GM21447 (cell line): ENCODE results near the gene YOD1.

Source experiments
- ATAC-seq: cut with Tn5 transposase; IDR thresholded peaks from one replicate; pipeline ENCODE4 v1.9.1; 2021; ENCODE audit not compliant: unreplicated experiment

Gene YOD1

DNA sequence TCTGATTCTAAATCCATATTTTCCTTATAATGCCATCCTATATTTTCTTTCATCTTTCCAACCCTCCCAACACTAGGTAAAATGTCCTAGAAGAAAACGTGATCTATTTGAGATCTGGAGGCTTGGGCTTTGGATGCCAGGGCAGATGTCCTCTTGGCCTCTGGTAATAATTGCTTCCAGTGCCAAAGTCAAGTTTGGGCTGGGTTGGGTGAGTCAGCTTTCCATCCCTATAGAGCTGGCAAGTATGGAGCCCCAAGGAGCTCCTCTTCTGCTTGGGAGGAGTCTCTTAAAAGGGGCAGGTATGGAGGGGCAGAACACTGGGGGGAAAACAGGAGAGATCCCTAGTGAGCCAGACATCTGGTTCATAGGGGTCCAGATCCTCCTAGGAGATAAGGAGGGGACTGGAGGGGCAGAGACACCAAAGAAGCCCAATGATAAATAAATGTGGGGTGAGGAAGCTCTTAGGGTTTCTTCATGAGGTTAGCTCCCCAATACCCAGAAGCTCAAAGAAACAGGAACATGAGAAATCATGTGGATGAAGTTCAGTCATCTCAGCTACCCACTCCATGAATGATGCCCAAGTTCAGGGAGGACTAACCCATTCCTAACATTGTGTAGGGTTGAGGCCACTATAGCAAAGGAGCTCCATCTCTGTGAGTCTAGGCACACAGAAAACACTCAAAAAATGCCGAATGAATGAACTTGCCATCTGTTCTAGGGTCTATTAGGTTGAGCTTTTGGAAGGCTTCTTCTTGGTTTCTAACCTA is 21.9 kb downstream of the YOD1 start:
- ATAC-seq = no peak

DNA sequence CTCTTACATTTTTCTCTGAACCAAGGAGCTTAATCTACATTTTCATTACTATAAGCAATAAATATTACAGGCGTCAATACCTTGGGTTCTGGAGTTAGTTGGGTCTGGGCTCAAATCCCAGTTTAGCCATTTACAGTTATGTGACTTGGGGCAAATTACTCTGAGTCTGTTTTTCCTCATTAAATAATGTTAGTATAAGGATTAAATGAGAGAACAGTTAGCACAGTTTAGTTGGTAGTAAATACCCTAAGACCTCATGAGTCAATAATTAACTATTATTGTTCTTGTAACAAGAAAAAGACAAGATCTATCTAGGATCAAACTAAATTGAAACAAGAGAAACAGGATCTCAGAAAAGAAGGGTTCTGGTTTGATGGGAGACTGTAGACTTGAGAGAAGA is 23.1 kb downstream of the YOD1 start:
- ATAC-seq = no peak

DNA sequence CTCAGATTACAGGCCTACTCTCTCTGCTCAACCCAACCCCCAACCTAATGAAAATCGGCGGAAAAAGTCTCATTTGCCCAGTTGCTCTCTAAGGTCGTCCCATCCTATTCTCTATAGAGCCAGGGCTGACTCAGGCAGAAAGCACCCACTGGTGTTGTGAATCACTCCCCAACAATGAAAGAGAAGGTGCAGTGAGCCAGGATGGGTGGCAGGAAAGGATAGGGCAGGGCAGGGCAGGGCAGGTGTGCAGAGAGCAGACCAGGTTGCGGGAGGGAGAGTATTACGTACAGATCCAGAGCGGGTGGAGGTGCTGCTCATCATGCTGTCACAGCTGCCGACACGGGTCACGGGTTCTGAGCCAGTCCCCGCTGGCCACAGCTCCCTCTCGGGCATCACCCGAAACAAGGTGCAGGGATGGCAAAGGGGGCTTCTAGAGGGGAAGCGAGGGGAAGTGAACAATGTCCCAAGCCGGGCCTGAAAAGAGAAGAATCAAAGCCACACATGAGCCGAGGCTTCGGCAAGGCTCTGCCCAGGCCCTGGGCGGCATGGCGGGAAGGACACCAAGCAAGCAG is 23.7 kb downstream of the YOD1 start:
- no peak for ATAC-seq

DNA sequence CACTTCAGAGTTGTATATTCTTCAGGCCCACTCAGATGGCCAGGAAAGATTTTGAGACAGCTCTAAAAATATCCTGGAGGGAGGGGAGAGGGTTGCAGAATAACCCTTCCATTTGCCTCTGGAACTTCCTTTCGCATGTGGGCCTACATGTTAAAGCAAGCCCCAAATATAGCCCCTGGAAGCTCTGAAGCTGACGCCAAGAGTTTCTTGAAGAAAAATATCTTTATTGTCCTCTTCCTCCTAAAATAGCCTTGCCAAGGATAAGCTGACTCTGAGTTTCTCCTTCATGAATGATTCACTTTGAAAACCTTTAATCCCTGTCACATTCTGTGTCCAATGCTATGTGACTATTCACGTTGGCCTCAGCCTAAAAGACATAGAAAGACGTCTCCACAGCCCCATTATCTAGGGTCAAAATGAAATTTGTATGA is 24.9 kb downstream of the YOD1 start:
- ATAC-seq = no peak

DNA sequence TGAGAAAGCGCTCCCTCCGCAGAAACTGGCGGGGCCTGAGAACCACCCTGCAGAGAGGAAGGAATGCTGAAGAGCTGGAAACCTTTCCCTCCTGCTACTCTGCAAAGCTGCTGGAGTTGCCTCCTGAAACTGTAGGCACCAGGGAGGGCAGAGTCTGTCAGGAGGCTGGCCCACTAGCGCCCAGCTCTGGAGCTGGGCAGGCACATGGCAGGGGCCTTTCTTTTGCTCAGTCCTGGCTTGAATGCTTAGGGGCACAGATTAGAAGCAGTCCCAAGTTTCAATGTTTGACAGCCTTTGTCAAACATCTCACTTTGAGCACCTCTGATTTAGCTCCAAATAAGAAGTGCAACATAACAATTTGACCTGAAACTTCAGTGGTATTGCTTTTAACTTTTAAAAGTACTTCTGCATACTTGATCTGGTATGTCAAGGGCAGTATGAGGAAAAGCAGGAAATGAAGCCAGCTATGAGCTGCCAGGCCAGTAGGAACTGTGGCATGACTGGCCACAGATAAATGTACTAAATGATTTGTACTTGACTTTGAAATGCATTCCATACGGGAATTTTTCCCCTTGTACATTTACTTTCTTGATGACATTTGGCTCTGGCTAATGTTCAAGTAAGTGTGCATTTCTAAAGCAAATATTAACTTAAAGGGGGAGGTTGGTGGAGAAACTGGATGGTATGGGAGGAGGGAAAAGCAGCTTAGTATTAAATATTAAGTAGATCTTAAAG is 25.7 kb downstream of the YOD1 start:
- ATAC-seq = no peak

DNA sequence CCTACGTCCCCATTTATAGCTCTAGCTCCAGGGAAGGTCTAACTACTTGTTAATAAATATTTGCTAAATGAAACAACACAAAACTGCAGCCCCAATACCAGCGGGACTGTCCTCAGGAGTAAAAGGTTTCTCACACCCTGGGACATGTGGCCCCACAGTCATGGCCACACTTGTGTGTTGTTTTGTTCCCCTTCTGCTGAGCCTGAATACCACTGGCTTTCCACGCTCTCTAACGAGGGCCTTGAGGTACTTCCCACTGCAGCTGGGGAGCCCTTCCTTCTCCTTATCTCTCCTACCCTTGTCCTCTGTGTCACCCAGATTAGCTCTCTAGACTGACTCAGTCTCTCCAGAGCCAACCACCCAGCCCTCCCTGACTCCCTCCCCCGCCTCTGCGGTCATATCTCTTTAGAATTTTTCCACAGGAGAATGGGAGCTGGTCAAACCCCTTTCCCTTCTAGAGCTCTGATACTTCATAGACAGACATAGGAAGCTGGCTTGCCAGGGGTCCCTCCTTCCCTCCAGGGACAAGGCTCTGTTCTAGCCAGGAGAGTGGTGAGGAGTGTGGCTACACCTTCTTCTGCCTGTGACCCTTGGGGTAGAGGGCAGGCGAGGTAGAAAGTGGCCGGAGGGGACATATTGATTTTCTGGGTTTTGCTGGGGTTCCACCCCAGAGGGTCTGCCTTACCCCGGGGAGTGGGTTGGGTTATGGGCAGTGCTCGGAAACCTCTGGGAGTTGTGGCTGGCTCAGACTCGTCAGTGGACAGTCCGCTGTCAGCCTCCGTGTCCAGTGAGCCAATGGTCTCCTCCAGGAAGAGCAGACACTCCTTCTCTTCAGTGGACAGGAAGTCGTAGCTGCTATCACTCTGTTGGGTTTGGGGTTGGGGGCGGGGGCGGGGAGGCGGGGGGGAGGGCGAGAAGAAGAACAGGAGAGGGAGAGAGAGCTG is 26.5 kb downstream of the YOD1 start:
- ATAC-seq = no peak

DNA sequence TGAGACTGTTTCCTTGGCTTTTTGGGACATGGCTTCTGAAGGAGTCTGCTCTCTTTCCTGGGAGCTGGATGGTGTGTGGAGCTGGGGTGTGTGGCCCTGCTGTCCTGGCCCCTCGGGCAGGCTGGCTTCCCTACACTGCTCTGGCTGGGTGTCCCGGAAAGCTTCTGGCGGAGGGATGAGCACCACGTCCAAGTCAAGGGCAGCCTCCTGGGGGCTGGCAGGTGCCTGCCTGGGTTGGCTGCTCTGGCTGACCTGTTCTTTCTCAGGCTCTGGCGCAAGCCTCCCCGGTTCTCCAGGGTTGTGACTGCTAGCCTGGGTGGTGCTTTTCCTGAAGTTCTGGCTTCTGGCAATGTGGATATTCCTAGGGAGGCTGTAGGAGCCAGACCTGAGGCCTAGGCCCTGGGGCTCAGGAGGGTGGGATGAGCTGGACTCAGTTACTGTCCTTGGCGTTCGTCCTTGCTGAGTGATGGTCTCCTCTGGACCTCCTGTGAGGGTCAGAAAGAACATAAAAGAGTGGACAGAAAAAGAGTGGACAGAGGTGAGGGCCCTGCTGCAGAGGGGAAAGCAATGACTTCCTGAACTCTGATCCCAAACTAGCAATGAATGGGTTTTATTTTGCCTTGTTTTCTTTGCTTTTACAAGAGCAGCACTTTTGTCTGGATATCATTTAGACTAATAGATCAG is 27.9 kb downstream of the YOD1 start:
- ATAC-seq = no peak

DNA sequence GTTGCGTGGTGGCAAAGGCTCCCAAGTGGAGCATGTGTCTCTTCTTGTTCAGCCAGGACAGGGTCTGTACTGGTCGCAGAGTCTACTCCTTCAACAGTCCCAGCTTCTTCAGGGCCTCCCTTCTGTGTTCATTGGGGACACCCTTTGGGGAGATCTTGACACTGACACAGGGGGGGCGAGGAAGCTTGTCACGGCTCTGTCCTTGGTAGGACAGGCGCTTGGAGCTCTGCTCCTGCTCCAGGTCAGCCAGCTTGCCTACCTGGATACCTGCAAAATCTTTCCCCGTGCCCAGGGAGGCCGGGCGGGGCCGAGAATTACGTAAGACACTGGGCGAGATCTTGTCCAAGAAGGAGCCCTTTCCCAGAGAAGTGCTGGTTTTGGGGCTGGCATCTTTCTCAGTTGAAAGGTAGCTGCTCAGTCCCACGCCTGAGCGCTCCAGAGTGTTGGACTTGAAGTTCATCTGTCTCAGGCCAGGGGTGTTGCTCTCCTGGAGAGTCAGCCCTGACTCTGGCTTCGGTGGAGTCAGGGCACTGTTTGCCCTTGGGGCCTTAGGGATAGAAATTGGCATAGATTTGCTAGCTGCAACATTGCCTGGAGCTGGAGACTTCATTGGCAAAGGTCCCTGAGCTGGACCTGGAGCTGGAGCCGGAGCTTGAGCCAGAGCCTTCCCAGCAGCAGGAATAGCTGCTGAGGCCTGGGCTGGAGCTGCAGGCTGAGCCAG is 29.0 kb downstream of the YOD1 start:
- ATAC-seq = no peak

DNA sequence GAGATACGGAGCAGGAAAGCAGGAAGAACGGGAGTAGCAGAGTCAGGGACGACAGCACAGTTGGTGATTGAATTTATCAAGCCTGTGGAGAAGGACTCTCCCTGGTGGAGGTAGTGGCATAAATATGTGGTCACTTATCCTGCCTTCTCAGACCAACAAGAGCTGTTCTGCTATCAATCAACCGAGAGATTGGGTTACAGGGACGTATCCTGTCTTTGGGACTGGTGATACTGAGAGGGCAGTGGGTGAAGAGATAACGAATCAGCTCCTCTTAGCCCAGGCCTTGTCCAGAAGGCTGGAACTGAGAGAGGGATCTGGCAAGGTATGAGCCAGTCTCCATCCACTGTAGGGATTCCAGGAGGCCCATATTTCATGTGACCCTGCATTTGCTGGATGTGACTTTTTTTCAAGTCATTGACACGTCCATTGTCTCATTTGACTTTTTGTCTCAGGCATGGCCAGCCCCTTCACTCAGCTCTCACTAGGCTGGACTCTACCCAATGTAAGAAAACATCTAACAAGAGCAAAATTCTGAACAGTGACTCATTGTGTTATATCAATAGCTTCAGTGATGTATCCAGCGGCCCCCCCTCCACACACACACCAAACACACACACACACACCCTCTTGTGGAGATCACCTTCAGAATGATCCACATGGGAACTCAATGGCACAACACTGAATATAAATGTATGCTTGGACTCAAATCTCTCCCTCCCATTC is 29.7 kb downstream of the YOD1 start:
- ATAC-seq = no peak

DNA sequence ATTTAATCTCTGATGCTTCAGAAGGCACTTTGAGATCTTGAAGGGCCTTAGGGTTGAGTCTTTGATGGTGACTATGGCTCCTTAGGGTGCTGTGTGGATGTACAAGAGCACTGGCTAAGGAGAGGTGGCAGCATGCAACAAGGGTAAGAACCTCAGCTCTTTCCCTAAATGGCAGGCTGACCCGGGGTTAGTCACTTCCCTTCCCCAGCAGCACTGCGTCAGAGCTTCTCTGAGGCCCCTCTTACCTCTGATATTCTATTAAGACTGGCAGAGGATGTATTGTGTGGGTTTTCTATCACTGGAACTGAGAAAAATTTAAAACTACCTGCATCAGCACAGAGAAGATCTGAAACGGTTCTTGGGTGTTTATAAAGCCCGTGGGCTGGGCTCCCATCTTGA is 30.3 kb downstream of the YOD1 start:
- no peak for ATAC-seq

DNA sequence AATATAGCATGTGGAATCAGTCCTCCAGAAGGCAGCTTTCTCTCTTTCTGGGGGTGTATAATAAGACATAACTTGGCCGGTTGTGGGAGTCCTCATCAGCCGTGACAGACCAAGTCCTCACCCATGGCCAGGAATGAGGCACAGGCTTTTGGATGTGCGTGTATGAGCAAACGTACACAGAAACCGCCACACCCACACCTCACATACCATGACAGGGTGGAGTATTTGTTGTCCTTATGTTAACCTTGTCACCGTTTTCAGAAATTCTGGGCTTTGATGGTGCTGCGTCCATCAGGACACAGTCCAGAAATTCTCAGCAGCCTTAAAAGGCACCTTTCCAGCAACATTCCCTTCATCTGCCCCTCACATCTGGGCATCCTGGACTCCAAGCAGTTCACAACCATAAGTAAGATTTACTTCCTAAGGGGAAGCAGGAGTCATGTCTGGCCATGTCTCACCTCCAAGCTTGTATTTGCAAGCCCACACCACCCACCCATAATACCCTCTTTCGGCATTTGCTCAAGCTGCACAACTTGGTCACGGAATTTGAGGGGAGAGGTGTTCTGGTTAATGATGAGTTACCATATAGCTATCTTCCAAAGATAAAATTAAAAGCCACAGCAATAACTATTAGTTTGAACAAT is 30.8 kb downstream of the YOD1 start:
- ATAC-seq = no peak

DNA sequence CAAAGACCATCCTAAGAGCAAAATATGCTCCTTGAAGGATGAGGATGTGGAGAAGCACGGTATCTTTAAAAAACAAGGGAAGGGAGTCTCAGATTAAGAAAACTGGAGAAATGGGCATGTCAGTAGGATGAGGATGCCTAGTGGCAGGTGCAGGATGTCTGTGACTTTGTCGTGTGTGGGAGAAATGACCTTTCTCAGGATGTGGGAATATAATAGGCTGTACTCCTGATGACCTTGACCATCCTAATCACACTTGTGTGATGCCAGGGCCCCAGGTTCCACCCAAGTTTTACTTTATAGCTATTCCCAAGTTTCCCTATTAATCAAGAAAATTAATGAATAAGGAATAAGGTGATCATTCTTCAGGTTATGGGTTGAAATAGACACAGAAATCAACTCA is 31.3 kb downstream of the YOD1 start:
- ATAC-seq = no peak

DNA sequence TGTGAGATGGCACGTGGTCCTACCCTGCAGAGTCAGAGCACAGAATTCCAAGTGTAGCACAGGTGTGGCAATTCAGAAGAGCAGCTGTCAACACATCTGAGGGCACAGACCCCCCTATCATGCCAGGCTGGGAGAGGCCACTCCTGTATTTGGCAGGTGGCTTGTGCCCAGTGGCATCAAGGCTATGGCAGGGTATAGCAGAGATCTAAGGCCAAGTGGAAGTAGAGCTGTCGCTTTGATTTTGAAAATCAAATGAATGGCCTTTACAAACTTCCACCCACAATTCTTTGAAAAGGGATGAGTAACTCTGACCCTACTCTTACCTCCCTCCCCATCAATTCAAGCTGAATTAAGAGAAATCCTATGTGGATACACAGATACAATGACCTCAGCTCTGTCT is 31.8 kb downstream of the YOD1 start:
- ATAC-seq = no peak

DNA sequence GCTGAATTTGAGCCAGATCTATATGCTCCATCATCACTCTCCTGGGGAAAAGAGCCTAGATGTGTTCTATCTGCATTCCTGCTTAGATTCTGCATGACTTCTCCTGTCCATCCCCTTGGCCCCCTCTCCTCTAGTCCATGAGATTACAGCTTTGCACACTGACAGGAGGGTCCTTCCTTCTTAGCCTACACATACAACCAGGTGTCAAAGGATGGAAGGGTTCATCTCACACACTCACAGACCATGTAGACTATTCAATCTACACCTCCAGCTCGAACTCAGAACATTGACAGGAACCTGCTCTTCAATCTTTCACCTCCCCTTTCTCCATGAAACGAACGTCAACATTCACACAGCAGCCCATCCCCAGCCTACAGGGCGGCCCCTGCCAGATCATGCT is 32.3 kb downstream of the YOD1 start:
- ATAC-seq = no peak

DNA sequence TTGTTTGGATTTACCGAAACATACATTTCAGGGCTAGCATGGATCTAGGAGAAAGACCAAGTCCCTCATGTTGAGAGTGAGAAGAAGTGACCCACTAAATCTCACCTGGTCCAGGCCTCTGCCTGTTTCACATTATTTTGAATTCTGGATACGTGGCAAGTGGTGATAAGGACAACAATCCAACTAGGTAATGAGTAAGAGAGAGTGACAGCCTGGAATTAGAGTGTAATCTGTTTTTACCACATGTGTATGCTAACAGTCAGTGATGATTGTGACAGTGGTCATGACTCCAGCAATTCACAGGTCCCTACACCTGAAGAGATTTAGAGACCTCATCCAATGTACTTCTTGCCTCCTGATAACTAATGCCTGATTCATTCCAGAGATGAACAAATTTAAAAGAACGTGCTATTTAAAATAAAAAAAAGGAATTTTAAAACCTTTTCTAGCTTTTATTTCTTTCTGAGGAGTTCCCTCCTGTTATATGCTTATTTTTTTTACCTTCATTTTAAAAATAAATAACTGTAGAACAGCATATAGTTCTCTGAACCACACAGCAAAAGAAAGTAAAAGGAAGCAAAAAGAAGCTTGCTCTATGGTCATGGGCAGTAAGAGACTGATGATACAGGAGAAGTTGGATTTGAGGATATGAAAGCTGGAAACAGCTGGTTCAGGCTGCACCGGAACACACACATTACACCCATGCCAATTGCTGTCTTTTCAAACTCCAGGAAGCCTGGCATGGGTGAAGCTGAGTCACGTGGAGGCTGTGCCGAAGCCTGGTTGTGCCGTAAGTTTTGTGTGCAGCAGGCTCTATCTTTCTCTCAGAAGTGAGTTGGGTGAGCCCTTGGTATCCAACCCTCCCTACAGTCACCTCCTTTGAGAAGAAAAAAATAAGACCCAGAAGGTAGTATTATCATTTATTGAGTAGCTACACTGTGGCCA is 33.1 kb downstream of the YOD1 start:
- no peak for ATAC-seq

DNA sequence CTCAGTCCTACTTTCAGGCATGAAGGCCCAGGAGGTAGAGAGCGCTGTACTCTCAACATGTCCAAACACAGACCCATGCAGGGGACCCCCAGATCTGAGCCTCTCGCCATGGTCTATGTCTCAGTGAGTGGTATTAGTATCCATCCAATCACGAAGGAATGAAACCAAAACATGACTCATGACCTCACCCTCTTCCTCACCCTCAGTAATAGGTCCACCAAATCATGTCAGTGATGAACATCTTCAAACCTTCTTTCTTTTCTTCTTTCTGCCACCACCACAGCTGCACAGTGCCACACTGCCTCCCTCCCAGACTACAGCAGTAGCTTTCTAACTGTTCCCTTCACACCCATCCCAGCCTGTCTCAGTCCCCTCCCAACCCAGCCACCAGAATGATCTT is 35.2 kb downstream of the YOD1 start:
- ATAC-seq = no peak

DNA sequence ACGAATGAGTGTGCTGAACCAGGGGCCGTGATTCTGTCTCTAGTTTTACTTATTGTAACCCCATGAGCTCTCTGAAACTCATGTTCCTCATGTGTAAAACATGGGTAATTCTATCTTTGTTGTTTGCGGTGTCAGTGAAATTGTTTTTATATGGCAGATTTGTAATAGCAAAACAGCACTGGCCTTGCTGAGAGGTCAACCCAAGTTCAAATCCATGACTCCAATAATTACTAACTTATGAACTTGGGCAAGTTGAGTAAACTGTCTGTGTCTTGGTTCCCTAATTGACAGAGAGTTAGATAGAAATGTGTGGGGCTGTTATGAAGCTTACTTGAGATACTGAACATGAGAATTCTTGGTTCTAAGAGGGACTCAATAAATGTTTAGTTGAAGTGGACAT is 36.3 kb downstream of the YOD1 start:
- no peak for ATAC-seq
